Fibroblast of skin of scalp (primary cell): Measurements from ENCODE around the gene HOXA4.

Source experiments
- DNase-seq: peaks from one replicate; pipeline ENCODE4 v3.0.0-alpha.2; 2013

The HOXA4 gene

GRCh38 chr7:27146491-27147198 lies 16.1 kb upstream of the HOXA4 start:
- DNase-seq: no peak

GRCh38 chr7:27145914-27146412 lies 15.4 kb upstream of the HOXA4 start:
- DNase-seq: no peak

GRCh38 chr7:27145165-27145913 lies 14.8 kb upstream of the HOXA4 start:
- no peak for DNase-seq

- no peak for DNase-seq
These were observed 14.2 kb upstream of the HOXA4 start for GRCh38 chr7:27144781-27145164.

GRCh38 chr7:27143950-27144780 lies 13.6 kb upstream of the HOXA4 start:
- no peak for DNase-seq

- DNase-seq: no peak
These were observed 12.7 kb upstream of the HOXA4 start, which contains the start of gene HOXA5 for GRCh38 chr7:27143023-27143949. HOXA5 (minus strand) TSS chr7:27143681; CDS start chr7:27143607, 74 bp downstream.

- DNase-seq: no peak
These were observed 12.0 kb upstream of the HOXA4 start for GRCh38 chr7:27142580-27143022.

- DNase-seq: no peak
These were observed 11.5 kb upstream of the HOXA4 start for GRCh38 chr7:27141923-27142579.

- no peak for DNase-seq
These were observed 10.8 kb upstream of the HOXA4 start for GRCh38 chr7:27141137-27141922.

GRCh38 chr7:27140126-27140857 lies 9.7 kb upstream of the HOXA4 start:
- DNase-seq: no peak

GRCh38 chr7:27139334-27140125 lies 9.0 kb upstream of the HOXA4 start:
- DNase-seq: no peak

GRCh38 chr7:27138985-27139333 lies 8.4 kb upstream of the HOXA4 start:
- no peak for DNase-seq

- no peak for DNase-seq
These were observed 7.9 kb upstream of the HOXA4 start for GRCh38 chr7:27138472-27138871.

GRCh38 chr7:27137640-27138315 lies 7.2 kb upstream of the HOXA4 start:
- no peak for DNase-seq

- no peak for DNase-seq
These were observed 3.8 kb upstream of the HOXA4 start for GRCh38 chr7:27134392-27134791.

- no peak for DNase-seq
These were observed 3.1 kb upstream of the HOXA4 start for GRCh38 chr7:27133409-27134231.

GRCh38 chr7:27132978-27133377 lies 2.4 kb upstream of the HOXA4 start:
- DNase-seq: no peak
